Natural killer cell treated with Interleukin-12 subunit alpha and Interleukin-12 subunit beta and Interleukin-15 and Interleukin-18, amount 100 ng/mL, for 72 hours (primary cell): ENCODE results near the gene TOPORS. TPM values are rescaled to one million over a fixed set of nuclear protein-coding genes. Genes with fewer than 3 reads are reported as not detected.

ENCODE experiments used
- ATAC-seq, 2 donors: fragments of 150-1000 bp; cut with Tn5 transposase in 1 of 2; sonication (Bioruptor Pico), chemical (Tn5 transposase) in 1 of 2; 2 replicates each; pipeline ENCODE4 v1.10.0; 2021
- DNase-seq: peaks from one replicate; pipeline ENCODE4 v3.0.0; 2022; ENCODE audit warnings: low spot score
- H3K27ac Mint-ChIP-seq, 2 donors: 1 replicate in 1 of 2; 2 replicates in 1 of 2; pipeline ENCODE4 v1.8.0; 2022; ENCODE audit warnings: mixed read lengths in 2 of 2, mild to moderate bottlenecking in 1 of 2, moderate library complexity in 1 of 2
- H3K27me3 Mint-ChIP-seq, 2 donors: 1 replicate in 1 of 2; 2 replicates in 1 of 2; pipeline ENCODE4 v1.8.0; 2022; ENCODE audit warnings: mixed read lengths in 2 of 2
- H3K36me3 Mint-ChIP-seq: one replicate; pipeline ENCODE4 v1.8.0; 2022; ENCODE audit warnings: mixed read lengths
- H3K4me1 Mint-ChIP-seq, 2 donors: 1 replicate in 1 of 2; 2 replicates in 1 of 2; pipeline ENCODE4 v1.8.0; 2022; ENCODE audit warnings: low read depth in 2 of 2, mixed read lengths in 2 of 2, mild to moderate bottlenecking in 1 of 2
- H3K4me3 Mint-ChIP-seq: one replicate; pipeline ENCODE4 v1.8.0; 2022; ENCODE audit warnings: mixed read lengths
- H3K9me3 Mint-ChIP-seq: 2 replicates; pipeline ENCODE4 v1.8.0; 2022; ENCODE audit warnings: mixed read lengths
- total RNA-seq, 2 donors: library from RNA; stranded (reverse); gene quantifications; one replicate each; pipeline ENCODE4 v1.2.3, GENCODE V29; 2022

TOPORS gene
- total RNA-seq, 2 donors from 2014 or later: 11.3 to 12.1 TPM

DNA sequence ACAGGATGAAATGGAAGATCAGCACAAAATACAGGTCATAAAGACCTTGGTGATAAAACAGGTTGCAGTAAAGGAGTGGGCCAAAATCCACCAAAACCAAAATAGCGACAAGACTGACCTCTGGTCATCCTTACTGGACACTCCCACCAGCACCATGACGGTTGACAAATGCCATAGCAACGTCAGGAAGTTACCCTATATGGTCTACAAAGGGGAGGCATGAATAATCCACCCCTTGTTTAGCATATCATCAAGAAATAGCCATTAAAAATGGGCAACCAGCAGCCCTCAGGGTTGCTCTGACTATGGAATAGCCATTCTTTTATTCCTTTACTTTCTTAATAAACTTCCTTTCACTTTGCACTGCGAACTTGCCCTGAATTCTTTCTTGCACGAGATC is 26.6 kb upstream of the TOPORS start:
- Mint-ChIP-seq H3K27ac (no peak overlapping the region), H3K4me1 (no peaks in the 10 kb centered on the region), H3K9me3 (no peaks in the 10 kb centered on the region), H3K4me3 (no peak overlapping the region), H3K36me3 (no peaks in the 10 kb centered on the region), H3K27me3 (peaks cover 19 to 28% of the 10 kb centered on the region in 2 donors)
- ATAC-seq (no peak), DNase-seq (no peak)

GRCh38 chr9:32577316-32577715 is 24.9 kb upstream of the TOPORS start:
- Mint-ChIP-seq H3K9me3 (no peaks in the 10 kb centered on the region), H3K4me3 (no peak overlapping the region), H3K36me3 (no peaks in the 10 kb centered on the region), H3K27me3 (peaks cover 19 to 28% of the 10 kb centered on the region in 2 donors), H3K4me1 (peaks cover 6% of the 10 kb centered on the region in 2 donors), H3K27ac (no peak overlapping the region)
- DNase-seq: no peak
- no peak for ATAC-seq

- Mint-ChIP-seq H3K4me1 (peaks cover 15 to 24% of the 10 kb centered on the region in 2 donors), H3K9me3 (no peaks in the 10 kb centered on the region), H3K36me3 (no peaks in the 10 kb centered on the region), H3K27me3 (peaks cover 7 to 11% of the 10 kb centered on the region in 2 donors), H3K4me3 (no peak overlapping the region), H3K27ac (no peak overlapping the region)
- ATAC-seq: no peak
- DNase-seq: no peak
These were observed 22.5 kb upstream of the TOPORS start for GRCh38 chr9:32574858-32575257.

- Mint-ChIP-seq H3K9me3 (no peaks in the 10 kb centered on the region), H3K27me3 (peaks cover 5% of the 10 kb centered on the region in 2 donors), H3K36me3 (no peaks in the 10 kb centered on the region), H3K4me3 (peak overlapping the region; percentile 97), H3K27ac (peak overlapping the region; percentile 90 to 99), H3K4me1 (peaks cover 16 to 27% of the 10 kb centered on the region in 2 donors)
- no peak for DNase-seq
- no peak for ATAC-seq
These were observed 21.4 kb upstream of the TOPORS start for GRCh38 chr9:32573821-32574220.

GRCh38 chr9:32572900-32573523 is 20.6 kb upstream of the TOPORS start, which contains the start of gene NDUFB6:
NDUFB6 (minus strand) TSS chr9:32573159; CDS start chr9:32573060, 99 bp downstream.
- peaks cover 16 to 27% of the 10 kb centered on the region in 2 donors for H3K4me1 Mint-ChIP-seq

DNA sequence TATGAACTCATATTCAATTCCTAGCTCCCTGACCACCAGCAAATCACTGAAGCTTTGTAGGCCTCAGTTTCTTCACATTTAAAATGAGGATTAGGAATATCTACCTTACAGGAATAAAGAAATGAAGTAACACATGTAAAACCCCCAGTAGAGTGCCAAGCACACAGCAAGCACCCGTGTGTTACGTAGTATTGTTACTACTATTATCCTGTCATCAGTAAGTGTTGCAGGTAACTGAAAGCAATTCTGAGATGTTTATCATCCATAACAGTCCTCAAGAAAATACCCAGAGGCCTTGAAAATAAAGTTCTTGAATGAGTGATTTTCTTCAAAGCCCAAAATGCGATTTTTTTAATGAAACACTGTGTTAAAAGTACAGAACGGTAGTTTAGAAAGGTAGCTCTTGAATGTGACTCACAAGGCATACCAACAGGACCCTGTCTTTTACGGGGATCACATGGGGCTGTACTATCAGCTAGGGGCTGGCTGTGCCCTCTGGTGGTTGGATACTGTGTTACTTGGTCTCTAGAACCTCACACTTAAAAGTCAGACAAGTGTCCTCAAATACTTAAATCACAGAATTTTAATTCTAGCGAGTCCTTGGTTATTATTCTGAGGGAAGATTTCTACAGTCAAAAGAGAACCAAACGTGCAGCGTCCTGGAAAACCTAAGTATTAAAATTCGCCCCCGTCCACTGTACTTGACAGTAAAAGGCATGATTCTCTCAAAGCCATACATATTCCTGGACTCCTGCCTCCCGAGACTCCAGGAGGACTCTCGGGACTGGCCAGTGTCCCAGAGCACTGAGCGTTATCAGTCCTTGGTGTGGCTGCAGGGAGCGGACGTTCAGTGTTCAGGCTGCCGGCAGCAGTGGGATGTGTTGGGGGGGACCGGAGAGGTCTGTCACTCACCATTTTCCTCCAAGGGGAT is 19.8 kb upstream of the TOPORS start:
- H3K27me3 Mint-ChIP-seq: peaks cover 0 to 5% of the 10 kb centered on the region in 2 donors
- ATAC-seq (peak; percentile 88 to 92), DNase-seq (peak; percentile 68)
- peak overlapping the region; percentile 90 to 99 for H3K27ac Mint-ChIP-seq
- H3K4me1 Mint-ChIP-seq: peaks cover 16 to 27% of the 10 kb centered on the region in 2 donors
- peaks cover 7% of the 10 kb centered on the region for H3K36me3 Mint-ChIP-seq
- no peaks in the 10 kb centered on the region for H3K9me3 Mint-ChIP-seq
- H3K4me3 Mint-ChIP-seq: peak overlapping the region; percentile 97

More at GRCh38 chr9:32572900-32573523, 20.6 kb upstream of the TOPORS start, which contains the start of gene NDUFB6:
- peak within 1 kb of the TSS; percentile 90 to 99 for H3K27ac Mint-ChIP-seq
- peaks cover 5% of the 10 kb centered on the region in 2 donors for H3K27me3 Mint-ChIP-seq
- peaks cover 3% of the 10 kb centered on the region for H3K36me3 Mint-ChIP-seq
- peak within 1 kb of the TSS; percentile 97 for H3K4me3 Mint-ChIP-seq
- DNase-seq (peak; percentile 96), ATAC-seq (peak; percentile 93 to 96)
- no peaks in the 10 kb centered on the region for H3K9me3 Mint-ChIP-seq

DNA sequence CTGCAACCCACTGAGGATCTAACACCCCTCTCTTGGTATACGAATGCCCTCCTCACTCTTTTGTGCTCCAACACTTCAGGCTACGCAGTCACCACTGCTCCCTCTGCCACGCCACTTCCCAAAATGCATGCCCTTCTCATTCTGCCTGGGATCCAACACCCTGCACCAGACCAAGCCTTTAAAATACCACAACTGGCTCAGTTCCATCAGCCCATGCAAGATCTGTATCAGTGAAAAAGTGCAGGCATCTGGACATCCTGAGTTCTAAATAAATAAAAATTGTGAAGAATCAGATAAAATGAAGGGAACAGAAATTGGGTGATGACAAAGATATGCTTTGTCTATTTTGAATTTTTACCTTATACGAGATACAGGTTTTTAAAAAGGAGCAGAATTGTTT is 17.9 kb upstream of the TOPORS start:
- H3K4me1 Mint-ChIP-seq: peaks cover 25 to 34% of the 10 kb centered on the region in 2 donors
- ATAC-seq (no peak), DNase-seq (no peak)
- H3K27me3 Mint-ChIP-seq: no peaks in the 10 kb centered on the region
- H3K36me3 Mint-ChIP-seq: peaks cover 7% of the 10 kb centered on the region
- H3K4me3 Mint-ChIP-seq: no peak overlapping the region
- H3K27ac Mint-ChIP-seq: no peak overlapping the region
- H3K9me3 Mint-ChIP-seq: no peaks in the 10 kb centered on the region

DNA sequence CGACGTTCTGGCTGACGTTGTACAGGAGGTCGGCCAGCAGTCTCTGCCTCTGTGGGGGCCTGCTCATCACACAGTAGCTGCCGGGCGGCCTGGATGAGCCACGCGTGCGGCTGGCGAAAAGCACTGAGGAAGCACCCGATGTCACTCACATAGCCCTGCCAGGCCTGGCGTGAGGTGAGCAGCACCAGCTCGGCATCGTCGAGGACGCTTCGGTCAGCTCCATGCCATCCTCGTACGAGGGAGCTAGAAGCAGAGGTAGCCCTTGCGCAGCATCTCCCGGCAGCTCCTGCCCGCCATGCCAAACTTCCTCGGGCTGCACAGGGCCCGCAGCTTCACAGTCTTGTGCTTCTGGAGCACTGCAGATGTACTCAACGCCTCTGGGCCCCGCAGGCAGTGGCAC is 14.4 kb upstream of the TOPORS start:
- DNase-seq: no peak
- Mint-ChIP-seq H3K27ac (peak overlapping the region in 1 of 2 donors; percentile 53), H3K36me3 (peaks cover 7% of the 10 kb centered on the region), H3K4me3 (no peak overlapping the region), H3K27me3 (no peaks in the 10 kb centered on the region), H3K4me1 (peaks cover 15 to 25% of the 10 kb centered on the region in 2 donors), H3K9me3 (no peaks in the 10 kb centered on the region)
- ATAC-seq: no peak

GRCh38 chr9:32565967-32566366 is 13.6 kb upstream of the TOPORS start:
- Mint-ChIP-seq H3K4me1 (peaks cover 14 to 24% of the 10 kb centered on the region in 2 donors), H3K27me3 (no peaks in the 10 kb centered on the region), H3K9me3 (no peaks in the 10 kb centered on the region), H3K27ac (peak overlapping the region in 1 of 2 donors; percentile 53), H3K4me3 (peak overlapping the region; percentile 32), H3K36me3 (peaks cover 7% of the 10 kb centered on the region)
- DNase-seq (no peak), ATAC-seq (no peak)

DNA sequence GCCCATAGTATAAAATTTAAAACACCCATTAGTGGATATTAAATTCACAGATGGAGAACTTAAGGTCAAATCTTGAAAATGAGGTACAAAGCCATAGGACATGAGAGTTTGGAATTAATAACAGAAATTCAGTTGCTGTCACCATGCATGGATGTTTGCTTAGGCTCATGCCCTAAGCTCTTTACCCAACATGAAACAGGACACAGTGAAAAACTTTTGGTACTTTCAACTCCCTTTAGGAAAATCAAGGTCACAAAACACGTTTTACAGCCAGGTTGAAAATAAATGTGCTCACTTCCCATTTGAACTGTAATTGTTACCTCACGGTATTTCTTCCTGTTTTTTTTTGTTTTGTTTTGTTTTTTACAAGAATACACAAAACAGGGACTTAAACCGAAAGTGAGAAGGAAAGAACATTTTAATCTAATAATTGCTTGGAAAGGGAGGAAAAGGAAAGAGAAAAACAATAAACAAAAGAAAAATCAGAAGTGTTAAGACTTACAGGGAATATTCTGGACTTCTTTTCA is 6.1 kb upstream of the TOPORS start:
- Mint-ChIP-seq H3K27ac (peak overlapping the region in 1 of 2 donors; percentile 6), H3K9me3 (no peaks in the 10 kb centered on the region), H3K36me3 (no peaks in the 10 kb centered on the region), H3K27me3 (no peaks in the 10 kb centered on the region), H3K4me3 (no peak overlapping the region), H3K4me1 (peaks cover 13 to 24% of the 10 kb centered on the region in 2 donors)
- DNase-seq (no peak), ATAC-seq (no peak)

GRCh38 chr9:32554591-32554990 is 2.2 kb upstream of the TOPORS start:
- Mint-ChIP-seq H3K27ac (peak overlapping the region in 1 of 2 donors; percentile 9), H3K4me1 (peaks cover 33 to 46% of the 10 kb centered on the region in 2 donors)

GRCh38 chr9:32554107-32554506 is 1.7 kb upstream of the TOPORS start:
- no peak overlapping the region for H3K4me3 Mint-ChIP-seq

More at GRCh38 chr9:32554591-32554990, 2.2 kb upstream of the TOPORS start:
- H3K27me3 Mint-ChIP-seq: no peaks in the 10 kb centered on the region
- ATAC-seq (no peak), DNase-seq (no peak)
- H3K36me3 Mint-ChIP-seq: peaks cover 4% of the 10 kb centered on the region
- no peak overlapping the region for H3K4me3 Mint-ChIP-seq
- no peaks in the 10 kb centered on the region for H3K9me3 Mint-ChIP-seq

DNA sequence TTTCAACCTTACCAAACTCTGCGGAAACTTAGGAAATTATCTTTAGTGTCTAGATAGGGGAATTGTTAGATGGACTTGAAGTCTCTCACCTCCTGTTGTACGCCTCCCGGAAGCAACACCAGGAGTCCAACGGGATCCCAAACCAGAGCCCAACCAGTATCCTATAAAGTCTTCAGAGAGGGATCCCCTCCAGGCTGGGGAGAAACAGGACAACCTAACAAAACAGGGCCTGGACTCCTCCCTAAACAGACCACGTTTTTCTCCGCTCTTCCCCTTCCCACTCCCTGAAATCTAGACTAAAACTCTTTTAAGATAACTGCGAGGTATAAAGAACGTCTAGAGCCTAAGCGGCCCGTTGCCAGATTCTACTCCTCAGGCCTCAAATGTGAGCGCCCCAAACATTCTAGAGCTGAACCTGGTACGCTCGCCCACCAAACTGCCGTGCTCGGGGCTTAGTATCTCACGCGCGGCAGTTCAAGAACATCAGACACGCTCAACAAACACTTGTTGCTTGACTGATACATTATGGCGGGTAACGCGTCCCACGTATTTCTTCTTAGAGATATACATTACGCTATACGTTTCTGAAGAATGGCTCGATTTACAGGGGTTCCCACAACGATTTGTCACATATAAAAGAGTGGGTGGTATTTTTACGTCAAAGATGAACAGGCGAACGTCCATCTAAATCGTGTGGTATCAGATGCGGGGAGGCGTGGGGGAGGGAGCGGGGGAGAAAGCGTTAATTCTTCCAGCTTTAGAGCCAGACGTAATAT is 922 bp downstream of the TOPORS start:
- peaks cover 34 to 44% of the 10 kb centered on the region in 2 donors for H3K4me1 Mint-ChIP-seq
- H3K9me3 Mint-ChIP-seq: no peaks in the 10 kb centered on the region
- peaks cover 4% of the 10 kb centered on the region for H3K36me3 Mint-ChIP-seq

More at GRCh38 chr9:32554107-32554506, 1.7 kb upstream of the TOPORS start:
- Mint-ChIP-seq H3K9me3 (no peaks in the 10 kb centered on the region), H3K27ac (no peak overlapping the region), H3K27me3 (no peaks in the 10 kb centered on the region), H3K4me1 (peaks cover 30 to 43% of the 10 kb centered on the region in 2 donors), H3K36me3 (peaks cover 4% of the 10 kb centered on the region)
- ATAC-seq (no peak), DNase-seq (no peak)

More for the DNA sequence above, 922 bp downstream of the TOPORS start:
- Mint-ChIP-seq H3K27me3 (no peaks in the 10 kb centered on the region), H3K4me3 (peak overlapping the region; percentile 98), H3K27ac (peak overlapping the region; percentile 100)
- ATAC-seq (peak; percentile 16 to 28), DNase-seq (peak; percentile 66)
